HG03571 (cell line): ENCODE results near the gene AFF2.

Experiments used
- ATAC-seq: cut with Tn5 transposase; IDR thresholded peaks from one replicate; pipeline ENCODE4 v1.9.1; 2021; ENCODE audit not compliant: unreplicated experiment

The AFF2 gene

GRCh38 chrX:148991502-148991901 is 491.1 kb downstream of the AFF2 start:
- no peak for ATAC-seq

GRCh38 chrX:148995661-148996060 is 495.2 kb downstream of the AFF2 start:
- no peak for ATAC-seq

- no peak for ATAC-seq
Observed at GRCh38 chrX:149002320-149002719, 501.9 kb downstream of the AFF2 start.

GRCh38 chrX:149003863-149004660 is 503.6 kb downstream of the AFF2 start:
- ATAC-seq, result no peak

- no peak for ATAC-seq
Observed at GRCh38 chrX:149004936-149005335, 504.5 kb downstream of the AFF2 start.

- ATAC-seq, result no peak
Observed at GRCh38 chrX:149006235-149006634, 505.8 kb downstream of the AFF2 start.

GRCh38 chrX:149007423-149007822 is 507.0 kb downstream of the AFF2 start:
- ATAC-seq, result no peak

- ATAC-seq, result no peak
Observed at GRCh38 chrX:149010013-149010852, 509.8 kb downstream of the AFF2 start.

- ATAC-seq, result no peak
Observed at GRCh38 chrX:149010853-149011224, 510.4 kb downstream of the AFF2 start.

GRCh38 chrX:149013081-149013480 is 512.7 kb downstream of the AFF2 start:
- ATAC-seq, result no peak

- ATAC-seq, result no peak
Observed at GRCh38 chrX:149021159-149021558, 520.7 kb downstream of the AFF2 start.

- ATAC-seq, result no peak
Observed at GRCh38 chrX:149022485-149022884, 522.1 kb downstream of the AFF2 start.

GRCh38 chrX:149032449-149032848 is 532.0 kb downstream of the AFF2 start:
- no peak for ATAC-seq

- ATAC-seq, result no peak
Observed at GRCh38 chrX:149036086-149036485, 535.7 kb downstream of the AFF2 start.

- no peak for ATAC-seq
Observed at GRCh38 chrX:149037281-149037870, 537.0 kb downstream of the AFF2 start.

- ATAC-seq, result no peak
Observed at GRCh38 chrX:149039057-149039456, 538.6 kb downstream of the AFF2 start.

- ATAC-seq, result no peak
Observed at GRCh38 chrX:149040873-149041535, 540.6 kb downstream of the AFF2 start.

GRCh38 chrX:149043401-149043800 is 543.0 kb downstream of the AFF2 start:
- no peak for ATAC-seq

GRCh38 chrX:149044471-149044870 is 544.1 kb downstream of the AFF2 start:
- ATAC-seq, result no peak

GRCh38 chrX:149045645-149046210 is 545.3 kb downstream of the AFF2 start:
- ATAC-seq, result no peak
